ENCODE measurements around the gene NAAA. TPM values are rescaled to one million over a fixed set of nuclear protein-coding genes. Genes with fewer than 3 reads are reported as not detected.
A peak's percentile ranks its signal among the peaks of the same experiment; 100 is the strongest.

The NAAA gene
- total RNA-seq, 1 experiment from 2014 or later, result 17.0 TPM

DNA sequence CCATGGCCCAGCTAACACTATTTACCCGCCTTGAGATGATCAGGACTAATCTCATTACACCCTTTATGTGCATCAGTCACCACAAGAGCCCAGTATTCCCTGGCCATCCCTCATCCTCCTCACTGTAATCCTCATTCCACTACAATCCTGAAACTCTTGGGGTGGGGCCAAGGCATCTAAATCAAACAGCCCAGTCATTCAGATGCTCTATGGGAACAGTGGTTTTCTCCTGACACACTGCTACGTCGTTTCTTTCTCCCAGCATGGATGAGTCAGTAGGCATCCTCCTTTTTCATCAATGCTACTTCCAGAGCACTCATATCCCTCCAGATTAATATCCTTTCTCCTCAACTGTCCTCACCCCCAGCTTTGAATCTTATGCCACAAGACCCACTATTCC is 44.3 kb upstream of the NAAA start:
- no TSS peak for BruUV-seq (replicated peaks)
- intact Hi-C loops (cut with micrococcal nuclease), result no loop called here
- Histone ChIP-seq H3K4me1 (ENCODE audit: control insufficient read depth in 1 of 2, insufficient read depth in 2 of 2, low read length in 2 of 2) (peaks cover 7 to 12% of the 10 kb centered on the region in 2 experiments; a peak in 2 of 4 replicates), H3K9me2 (ENCODE audit: insufficient read depth) (no peaks in the 10 kb centered on the region), H2AFZ (ENCODE audit: low read depth, low read length, poor library complexity, severe bottlenecking) (no peak overlapping the region), H3K79me2 (ENCODE audit: insufficient read depth, low read length) (peaks cover 91% of the 10 kb centered on the region), H3K36me3 (ENCODE audit: control insufficient read depth in 1 of 2, insufficient read depth in 2 of 2, low read length in 2 of 2) (peaks cover 6 to 9% of the 10 kb centered on the region in 2 experiments; a peak in 3 of 4 replicates), H4K20me1 (ENCODE audit: insufficient read depth) (peaks cover 5% of the 10 kb centered on the region; the same call in 1 of the 2 replicates), H3K27ac (ENCODE audit: low read depth, low read length) (no peak overlapping the region), H3K9me3 (ENCODE audit: control insufficient read depth in 1 of 2, insufficient read depth in 1 of 2, low read depth in 1 of 2, low read length in 2 of 2) (no peaks in the 10 kb centered on the region), H3K27me3 (ENCODE audit: insufficient read depth, low read length) (no peaks in the 10 kb centered on the region), H3K4me3 (replicated peaks in 1 of 2; ENCODE audit: low read depth in 1 of 2, low read length in 2 of 2) (no peak overlapping the region), H3K4me2 (ENCODE audit: low read length) (no peak overlapping the region), H3K9ac (ENCODE audit: low read length) (no peak overlapping the region)
- ChIA-PET RAD21 (ENCODE audit: low non-redundant PET in 1 of 2, low total read pairs in 2 of 2, uncharacterized antibody in 2 of 2, unreplicated experiment in 2 of 2) (no interaction called here), POLR2A (no interaction called here), CTCF (no interaction called here)
- TF ChIP-seq EGR1 (IDR thresholded peaks at IDR 0.05; ENCODE audit: low read depth) (no peak), FOSL1 (IDR thresholded peaks at IDR 0.05; ENCODE audit: low read depth) (no peak), SP1 (IDR thresholded peaks at IDR 0.05; ENCODE audit: low read depth) (no peak), POLR2A (IDR thresholded peaks at IDR 0.05; ENCODE audit: borderline replicate concordance, extremely low read depth, insufficient read depth, insufficient read length) (no peak), ZNF274 (IDR thresholded peaks at IDR 0.05; ENCODE audit: low read depth, low read length) (no peak), ZFX (IDR thresholded peaks at IDR 0.05) (no peak), MAX (IDR thresholded peaks at IDR 0.05) (no peak)
- DNase-seq (ENCODE audit: low read depth, low spot score), result no peak
- no peak for ATAC-seq

DNA sequence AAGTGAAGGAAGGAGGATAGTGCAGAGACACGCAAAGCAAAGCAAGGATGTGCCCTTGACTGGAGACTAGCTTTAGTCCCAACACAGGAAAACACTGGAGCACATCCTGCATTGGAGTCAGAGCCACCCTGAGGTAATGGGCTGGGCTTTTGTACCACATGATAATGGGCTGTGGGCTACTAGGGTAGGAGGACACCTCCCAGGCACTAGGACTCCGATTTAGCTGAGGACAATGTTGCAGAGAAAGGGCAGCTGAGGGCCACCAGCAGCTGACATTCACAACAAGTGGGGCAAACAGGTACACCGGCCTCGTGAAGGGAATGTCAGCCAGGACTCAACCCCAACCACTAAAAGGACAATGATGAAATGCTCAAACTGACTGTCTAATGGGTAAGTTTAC is 39.8 kb upstream of the NAAA start:
- H3K4me1 ChIP-seq (ENCODE audit: control insufficient read depth in 1 of 2, insufficient read depth in 2 of 2, low read length in 2 of 2), result no peaks in the 10 kb centered on the region
- BruUV-seq (replicated peaks), result TSS peak; percentile 4
- CTCF ChIA-PET, result no interaction called here
- no peaks in the 10 kb centered on the region for H3K9me3 ChIP-seq (ENCODE audit: control insufficient read depth in 1 of 2, insufficient read depth in 1 of 2, low read depth in 1 of 2, low read length in 2 of 2)
- intact Hi-C loops (cut with micrococcal nuclease), result no loop called here
- H3K27me3 ChIP-seq (ENCODE audit: insufficient read depth, low read length), result no peaks in the 10 kb centered on the region
- H3K9me2 ChIP-seq (ENCODE audit: insufficient read depth), result no peaks in the 10 kb centered on the region
- no peak for ATAC-seq
- TF ChIP-seq EZH2phosphoT487 (IDR thresholded peaks at IDR 0.05; ENCODE audit: borderline replicate concordance) (no peak), POLR2AphosphoS5 (IDR thresholded peaks at IDR 0.05; ENCODE audit: low read depth, low read length) (no peak), FOSL1 (IDR thresholded peaks at IDR 0.05; ENCODE audit: low read depth) (no peak), TCF7L2 (IDR thresholded peaks at IDR 0.05; ENCODE audit: borderline replicate concordance, extremely low read depth, insufficient read depth, insufficient read length) (no peak), SIN3A (IDR thresholded peaks at IDR 0.05; ENCODE audit: low read depth) (no peak), CBX3 (IDR thresholded peaks at IDR 0.05; ENCODE audit: low read depth) (no peak), ZNF274 (IDR thresholded peaks at IDR 0.05; ENCODE audit: low read depth, low read length) (no peak), CEBPB (IDR thresholded peaks at IDR 0.05; ENCODE audit: low read depth) (no peak), ELF1 (IDR thresholded peaks at IDR 0.05; ENCODE audit: borderline replicate concordance, low read depth) (no peak), JUND (IDR thresholded peaks at IDR 0.05) (no peak), RAD21 (IDR thresholded peaks at IDR 0.05; ENCODE audit: low read depth) (no peak), SP1 (IDR thresholded peaks at IDR 0.05; ENCODE audit: low read depth) (no peak), CTCF (IDR thresholded peaks at IDR 0.05 in 2 of 3, conservative IDR thresholded peaks at IDR 0.05 in 1 of 3; ENCODE audit: borderline replicate concordance in 1 of 3, insufficient read depth in 1 of 3, low read depth in 2 of 3, low read length in 2 of 3) (no peak), EZH2 (IDR thresholded peaks at IDR 0.05) (no peak)
- TF ChIP-seq, protein P1, sequence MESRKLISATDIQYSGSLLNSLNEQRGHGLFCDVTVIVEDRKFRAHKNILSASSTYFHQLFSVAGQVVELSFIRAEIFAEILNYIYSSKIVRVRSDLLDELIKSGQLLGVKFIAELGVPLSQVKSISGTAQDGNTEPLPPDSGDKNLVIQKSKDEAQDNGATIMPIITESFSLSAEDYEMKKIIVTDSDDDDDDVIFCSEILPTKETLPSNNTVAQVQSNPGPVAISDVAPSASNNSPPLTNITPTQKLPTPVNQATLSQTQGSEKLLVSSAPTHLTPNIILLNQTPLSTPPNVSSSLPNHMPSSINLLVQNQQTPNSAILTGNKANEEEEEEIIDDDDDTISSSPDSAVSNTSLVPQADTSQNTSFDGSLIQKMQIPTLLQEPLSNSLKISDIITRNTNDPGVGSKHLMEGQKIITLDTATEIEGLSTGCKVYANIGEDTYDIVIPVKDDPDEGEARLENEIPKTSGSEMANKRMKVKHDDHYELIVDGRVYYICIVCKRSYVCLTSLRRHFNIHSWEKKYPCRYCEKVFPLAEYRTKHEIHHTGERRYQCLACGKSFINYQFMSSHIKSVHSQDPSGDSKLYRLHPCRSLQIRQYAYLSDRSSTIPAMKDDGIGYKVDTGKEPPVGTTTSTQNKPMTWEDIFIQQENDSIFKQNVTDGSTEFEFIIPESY (IDR thresholded peaks at IDR 0.05; ENCODE audit: extremely low read depth, insufficient replicate concordance, low read length), result no peak
- peaks cover 39 to 41% of the 10 kb centered on the region in 2 experiments; a peak in 3 of 4 replicates for H3K36me3 ChIP-seq (ENCODE audit: control insufficient read depth in 1 of 2, insufficient read depth in 2 of 2, low read length in 2 of 2)
- RAD21 ChIA-PET (ENCODE audit: low non-redundant PET in 1 of 2, low total read pairs in 2 of 2, uncharacterized antibody in 2 of 2, unreplicated experiment in 2 of 2), result no interaction called here
- H3K79me2 ChIP-seq (ENCODE audit: insufficient read depth, low read length), result peaks cover 58% of the 10 kb centered on the region
- no peak overlapping the region for H2AFZ ChIP-seq (ENCODE audit: low read depth, low read length, poor library complexity, severe bottlenecking)
- no peak overlapping the region for H3K4me3 ChIP-seq (replicated peaks in 1 of 2; ENCODE audit: low read depth in 1 of 2, low read length in 2 of 2)
- H3K27ac ChIP-seq (ENCODE audit: low read depth, low read length), result no peak overlapping the region
- no peaks in the 10 kb centered on the region for H4K20me1 ChIP-seq (ENCODE audit: insufficient read depth)
- no peak overlapping the region for H3K4me2 ChIP-seq (ENCODE audit: low read length)
- POLR2A ChIA-PET, result no interaction called here
- no peak overlapping the region for H3K9ac ChIP-seq (ENCODE audit: low read length)
- no peak for DNase-seq (ENCODE audit: low read depth, low spot score)

Measured in HCT116 (cell line).